Measurements from ENCODE around the gene HOXC11.

DNA sequence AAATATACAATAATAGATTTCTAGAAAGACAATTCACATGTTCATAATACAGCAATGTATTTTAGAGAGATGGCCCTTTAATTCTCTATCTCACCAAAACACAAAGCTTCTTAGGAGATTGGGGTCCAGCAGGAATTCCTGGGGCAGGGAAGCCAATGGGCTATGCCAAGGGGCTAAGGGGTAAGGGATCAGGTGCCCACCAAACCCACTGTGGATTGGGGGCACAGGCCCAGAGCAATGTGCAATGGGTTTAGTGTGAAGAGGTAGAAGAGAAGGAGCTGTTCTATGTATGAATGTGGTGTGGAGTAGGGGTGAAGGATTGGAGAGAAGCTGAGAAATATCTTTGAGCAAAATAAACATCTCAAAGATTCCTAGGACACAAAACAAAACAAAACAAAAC, 31.7 kb upstream of the HOXC11 start:
- TF ChIP-seq, protein P1, sequence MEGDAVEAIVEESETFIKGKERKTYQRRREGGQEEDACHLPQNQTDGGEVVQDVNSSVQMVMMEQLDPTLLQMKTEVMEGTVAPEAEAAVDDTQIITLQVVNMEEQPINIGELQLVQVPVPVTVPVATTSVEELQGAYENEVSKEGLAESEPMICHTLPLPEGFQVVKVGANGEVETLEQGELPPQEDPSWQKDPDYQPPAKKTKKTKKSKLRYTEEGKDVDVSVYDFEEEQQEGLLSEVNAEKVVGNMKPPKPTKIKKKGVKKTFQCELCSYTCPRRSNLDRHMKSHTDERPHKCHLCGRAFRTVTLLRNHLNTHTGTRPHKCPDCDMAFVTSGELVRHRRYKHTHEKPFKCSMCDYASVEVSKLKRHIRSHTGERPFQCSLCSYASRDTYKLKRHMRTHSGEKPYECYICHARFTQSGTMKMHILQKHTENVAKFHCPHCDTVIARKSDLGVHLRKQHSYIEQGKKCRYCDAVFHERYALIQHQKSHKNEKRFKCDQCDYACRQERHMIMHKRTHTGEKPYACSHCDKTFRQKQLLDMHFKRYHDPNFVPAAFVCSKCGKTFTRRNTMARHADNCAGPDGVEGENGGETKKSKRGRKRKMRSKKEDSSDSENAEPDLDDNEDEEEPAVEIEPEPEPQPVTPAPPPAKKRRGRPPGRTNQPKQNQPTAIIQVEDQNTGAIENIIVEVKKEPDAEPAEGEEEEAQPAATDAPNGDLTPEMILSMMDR (IDR thresholded peaks at IDR 0.05), result no peak
- no peak for TF ChIP-seq POLR2AphosphoS5 (IDR thresholded peaks at IDR 0.05)
- TF ChIP-seq POLR2A (IDR thresholded peaks at IDR 0.05), result no peak

Data from prostate gland (tissue), 2 donors.